ENCODE data around the gene TAX1BP3.
"Not testable (repeated sequence)": the region's sequence is repeated elsewhere in the genome, so short reads cannot be mapped to it uniquely, and the experiment has no call there.

Gene TAX1BP3

DNA sequence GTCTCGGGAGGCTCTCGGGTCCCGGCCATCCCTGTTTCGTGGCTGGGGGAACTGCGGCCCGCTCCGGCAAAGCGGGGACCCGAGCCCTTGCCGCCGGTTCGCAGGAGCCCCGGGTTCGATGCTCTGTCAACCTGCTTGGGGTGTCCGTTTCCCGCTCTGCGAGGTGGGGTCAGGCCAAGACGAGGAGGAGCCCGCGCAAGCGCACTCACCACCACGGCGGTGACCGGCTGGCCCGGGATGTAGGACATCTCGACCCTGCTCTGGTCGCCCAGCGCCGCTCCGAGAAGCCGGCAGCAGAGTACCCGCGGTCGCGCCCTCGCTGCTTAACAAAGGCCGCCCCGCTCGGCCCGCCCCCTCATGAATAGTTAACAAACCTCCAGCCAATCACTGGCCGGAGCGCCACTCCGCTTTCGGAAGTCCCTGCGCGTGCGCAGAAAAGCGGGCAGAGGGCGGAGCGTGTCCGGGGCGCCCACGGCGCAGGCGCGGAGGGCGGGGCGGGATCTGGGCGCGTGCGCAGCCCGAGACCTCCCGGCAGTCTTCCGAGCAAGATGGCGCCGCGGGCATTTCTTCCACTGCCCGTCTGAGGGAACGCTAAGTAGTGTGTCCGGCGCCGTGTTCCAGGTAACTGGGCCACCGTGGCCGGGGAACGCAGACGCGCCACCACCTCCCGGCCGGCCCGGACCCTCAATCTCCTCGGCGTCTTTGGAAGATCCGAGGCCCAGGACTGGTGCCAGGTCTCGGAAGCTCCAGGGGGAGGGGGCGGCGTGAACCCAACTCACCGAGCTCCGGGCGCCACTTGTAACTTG lies at the start of gene TAX1BP3, which contains the start of gene EMC6:
Gene TAX1BP3 (minus strand): TSS at position 300 of the 806 bp plus-strand sequence. CDS start 52 bp downstream, at position 248.
Gene EMC6 (plus strand): TSS at position 534 of the 806 bp plus-strand sequence. CDS start 335 bp downstream, outside the sequence.
- H3K4me1 ChIP-seq (ENCODE audit: control insufficient read depth in 1 of 2, insufficient read depth in 1 of 2, low read depth in 1 of 2, low read length in 1 of 2): peaks cover 15 to 21% of the 10 kb centered on the region in 2 experiments
- peak within 1 kb of the TSS; percentile 74 to 94 for H3K4me3 ChIP-seq (ENCODE audit: low read depth in 1 of 2, low read length in 1 of 2)
- H3K27me3 ChIP-seq: no peaks in the 10 kb centered on the region
- TF ChIP-seq, protein P1, sequence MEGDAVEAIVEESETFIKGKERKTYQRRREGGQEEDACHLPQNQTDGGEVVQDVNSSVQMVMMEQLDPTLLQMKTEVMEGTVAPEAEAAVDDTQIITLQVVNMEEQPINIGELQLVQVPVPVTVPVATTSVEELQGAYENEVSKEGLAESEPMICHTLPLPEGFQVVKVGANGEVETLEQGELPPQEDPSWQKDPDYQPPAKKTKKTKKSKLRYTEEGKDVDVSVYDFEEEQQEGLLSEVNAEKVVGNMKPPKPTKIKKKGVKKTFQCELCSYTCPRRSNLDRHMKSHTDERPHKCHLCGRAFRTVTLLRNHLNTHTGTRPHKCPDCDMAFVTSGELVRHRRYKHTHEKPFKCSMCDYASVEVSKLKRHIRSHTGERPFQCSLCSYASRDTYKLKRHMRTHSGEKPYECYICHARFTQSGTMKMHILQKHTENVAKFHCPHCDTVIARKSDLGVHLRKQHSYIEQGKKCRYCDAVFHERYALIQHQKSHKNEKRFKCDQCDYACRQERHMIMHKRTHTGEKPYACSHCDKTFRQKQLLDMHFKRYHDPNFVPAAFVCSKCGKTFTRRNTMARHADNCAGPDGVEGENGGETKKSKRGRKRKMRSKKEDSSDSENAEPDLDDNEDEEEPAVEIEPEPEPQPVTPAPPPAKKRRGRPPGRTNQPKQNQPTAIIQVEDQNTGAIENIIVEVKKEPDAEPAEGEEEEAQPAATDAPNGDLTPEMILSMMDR (IDR thresholded peaks at IDR 0.05): peak; percentile 24
- H3K9me3 ChIP-seq: no peaks in the 10 kb centered on the region
- peak within 1 kb of the TSS; percentile 77 for H3K27ac ChIP-seq
- H3K36me3 ChIP-seq: peaks cover 6% of the 10 kb centered on the region

DNA sequence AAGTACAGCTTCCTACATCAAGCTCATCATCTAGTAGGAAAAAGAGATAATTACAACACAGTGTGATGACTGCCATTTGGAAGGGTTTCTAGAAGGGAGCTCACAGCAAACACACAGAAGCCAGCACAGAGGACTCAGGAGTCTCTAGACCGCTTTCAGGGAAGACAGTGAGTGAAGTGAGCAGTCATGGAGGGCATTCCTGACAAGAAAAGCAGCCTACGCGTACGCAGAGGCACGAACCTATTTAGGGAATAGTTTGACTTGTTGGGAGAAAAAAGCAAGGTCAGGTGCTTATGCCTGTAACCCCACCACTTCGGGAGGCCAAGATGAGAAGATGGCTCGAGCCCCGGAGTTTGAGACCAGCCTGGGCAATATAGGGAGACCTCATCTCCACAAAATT lies 46.9 kb upstream of the TAX1BP3 start:
- peaks cover 64% of the 10 kb centered on the region for H3K36me3 ChIP-seq

GRCh38 chr17:3712811-3713463 lies 44.6 kb upstream of the TAX1BP3 start:
- no peaks in the 10 kb centered on the region for H3K9me3 ChIP-seq
- TF ChIP-seq, protein P1 (IDR thresholded peaks at IDR 0.05): no peak
- H3K36me3 ChIP-seq: peaks cover 62% of the 10 kb centered on the region
- no peak overlapping the region for H3K4me3 ChIP-seq (ENCODE audit: low read depth in 1 of 2, low read length in 1 of 2)
- H3K4me1 ChIP-seq (ENCODE audit: control insufficient read depth in 1 of 2, insufficient read depth in 1 of 2, low read depth in 1 of 2, low read length in 1 of 2): no peaks in the 10 kb centered on the region
- no peak overlapping the region for H3K27ac ChIP-seq
- H3K27me3 ChIP-seq: no peaks in the 10 kb centered on the region

More for the DNA sequence above, 46.9 kb upstream of the TAX1BP3 start:
- Histone ChIP-seq H3K9me3 (no peaks in the 10 kb centered on the region), H3K27ac (no peak overlapping the region), H3K4me1 (ENCODE audit: control insufficient read depth in 1 of 2, insufficient read depth in 1 of 2, low read depth in 1 of 2, low read length in 1 of 2) (peaks cover 8% of the 10 kb centered on the region in 2 experiments), H3K4me3 (ENCODE audit: low read depth in 1 of 2, low read length in 1 of 2) (no peak overlapping the region), H3K27me3 (no peaks in the 10 kb centered on the region)
- TF ChIP-seq, protein P1 (IDR thresholded peaks at IDR 0.05): no peak

DNA sequence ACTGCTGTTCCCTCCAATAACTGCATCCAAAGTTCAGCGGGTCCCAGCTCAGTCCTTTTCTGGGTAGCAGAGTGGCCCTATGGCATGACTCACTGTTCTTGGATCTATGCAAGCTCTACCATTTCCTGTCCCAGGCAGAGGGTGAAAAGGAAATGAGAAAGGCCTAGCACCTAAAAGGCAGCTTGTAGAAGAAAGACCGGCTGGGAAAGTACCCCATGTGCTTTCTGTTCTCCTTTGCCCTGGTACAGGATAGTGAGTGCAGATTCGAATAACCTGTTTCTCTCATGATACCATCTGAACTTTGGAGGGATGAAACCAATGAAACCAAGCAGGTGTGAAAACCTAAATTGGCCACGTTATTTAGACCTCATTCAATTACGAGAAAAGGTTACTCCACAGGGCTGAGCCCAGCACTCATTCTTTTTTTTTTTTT lies 42.6 kb upstream of the TAX1BP3 start:
- H3K27me3 ChIP-seq: no peaks in the 10 kb centered on the region
- no peaks in the 10 kb centered on the region for H3K4me1 ChIP-seq (ENCODE audit: control insufficient read depth in 1 of 2, insufficient read depth in 1 of 2, low read depth in 1 of 2, low read length in 1 of 2)
- no peaks in the 10 kb centered on the region for H3K9me3 ChIP-seq
- TF ChIP-seq, protein P1 (IDR thresholded peaks at IDR 0.05): no peak
- H3K27ac ChIP-seq: no peak overlapping the region
- peaks cover 43% of the 10 kb centered on the region for H3K36me3 ChIP-seq
- H3K4me3 ChIP-seq (ENCODE audit: low read depth in 1 of 2, low read length in 1 of 2): no peak overlapping the region

DNA sequence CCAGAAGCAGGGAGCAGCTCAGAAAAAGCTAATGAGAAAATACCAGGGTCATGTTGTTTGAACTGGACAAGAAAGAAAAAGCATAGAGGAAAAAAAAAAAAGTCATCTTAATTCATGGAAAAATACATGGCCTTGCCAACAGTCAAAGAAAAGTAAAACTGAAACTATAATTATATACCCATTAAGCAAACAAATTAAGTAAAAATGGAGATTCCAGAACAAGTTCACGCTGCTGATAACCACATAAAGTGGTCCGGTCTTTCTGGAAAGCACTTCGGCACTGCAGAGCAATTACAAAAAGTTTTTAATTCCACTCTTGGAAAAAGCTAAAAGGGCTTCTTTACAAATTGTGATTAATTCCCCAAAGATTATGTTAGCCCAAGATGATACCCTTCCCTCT lies 40.0 kb upstream of the TAX1BP3 start:
- H3K9me3 ChIP-seq: no peaks in the 10 kb centered on the region
- peaks cover 18% of the 10 kb centered on the region for H3K36me3 ChIP-seq
- no peaks in the 10 kb centered on the region for H3K27me3 ChIP-seq
- no peak overlapping the region for H3K27ac ChIP-seq
- no peak overlapping the region for H3K4me3 ChIP-seq (ENCODE audit: low read depth in 1 of 2, low read length in 1 of 2)
- H3K4me1 ChIP-seq (ENCODE audit: control insufficient read depth in 1 of 2, insufficient read depth in 1 of 2, low read depth in 1 of 2, low read length in 1 of 2): no peaks in the 10 kb centered on the region
- TF ChIP-seq, protein P1 (IDR thresholded peaks at IDR 0.05): no peak

DNA sequence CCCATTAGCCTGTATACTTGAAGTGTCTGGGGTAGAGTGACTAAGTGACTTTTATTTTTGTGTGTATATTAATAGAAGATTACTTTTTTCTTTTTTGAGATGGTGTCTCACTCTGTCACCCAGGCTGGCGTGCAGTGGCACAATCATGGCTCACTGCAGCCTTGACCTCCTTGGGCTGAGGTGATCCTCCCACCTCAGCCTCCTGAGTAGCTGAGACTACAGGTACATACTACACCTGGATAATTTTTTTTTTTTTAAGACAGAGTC lies 37.3 kb upstream of the TAX1BP3 start:
- H3K9me3 ChIP-seq; H3K4me3 ChIP-seq (ENCODE audit: low read depth in 1 of 2, low read length in 1 of 2); H3K27ac ChIP-seq; H3K4me1 ChIP-seq (ENCODE audit: control insufficient read depth in 1 of 2, insufficient read depth in 1 of 2, low read depth in 1 of 2, low read length in 1 of 2); H3K27me3 ChIP-seq; H3K36me3 ChIP-seq: not testable (repeated sequence)
